Neural progenitor cell (in vitro differentiated cells): ENCODE results near the gene UNK.

Experiments
- CTCF ChIP-seq: fragments of 200-600 bp; sonication (generic); IDR thresholded peaks from 2 replicates; pipeline ENCODE4 v1.5.1; 2017; ENCODE audit warnings: antibody characterized with exemption, mild to moderate bottlenecking
- EZH2phosphoT487 ChIP-seq: fragments of 200-600 bp; sonication (generic); IDR thresholded peaks from 2 replicates; pipeline ENCODE4 v1.6.1; 2017; ENCODE audit warnings: antibody characterized with exemption

GRCh38 chr17:75750661-75751423 lies 33.8 kb upstream of the UNK start:
- TF ChIP-seq CTCF: no peak
- TF ChIP-seq EZH2phosphoT487: no peak
